Dermis blood vessel endothelial cell (primary cell): ENCODE data around the gene ZC3H10. TPM values are rescaled to one million over a fixed set of nuclear protein-coding genes. Genes with fewer than 3 reads are reported as not detected.

Source experiments
- DNase-seq: peaks from one replicate; pipeline ENCODE4 v3.0.0; 2010
- total RNA-seq: library from RNA; depleted of rRNA; stranded (reverse); fragments of >200 nt; gene quantifications from 2 replicates; pipeline ENCODE4 v1.2.3, GENCODE V29; 2014

ZC3H10 gene
- total RNA-seq, 1 donor from 2014 or later, result 5.6 TPM

DNA sequence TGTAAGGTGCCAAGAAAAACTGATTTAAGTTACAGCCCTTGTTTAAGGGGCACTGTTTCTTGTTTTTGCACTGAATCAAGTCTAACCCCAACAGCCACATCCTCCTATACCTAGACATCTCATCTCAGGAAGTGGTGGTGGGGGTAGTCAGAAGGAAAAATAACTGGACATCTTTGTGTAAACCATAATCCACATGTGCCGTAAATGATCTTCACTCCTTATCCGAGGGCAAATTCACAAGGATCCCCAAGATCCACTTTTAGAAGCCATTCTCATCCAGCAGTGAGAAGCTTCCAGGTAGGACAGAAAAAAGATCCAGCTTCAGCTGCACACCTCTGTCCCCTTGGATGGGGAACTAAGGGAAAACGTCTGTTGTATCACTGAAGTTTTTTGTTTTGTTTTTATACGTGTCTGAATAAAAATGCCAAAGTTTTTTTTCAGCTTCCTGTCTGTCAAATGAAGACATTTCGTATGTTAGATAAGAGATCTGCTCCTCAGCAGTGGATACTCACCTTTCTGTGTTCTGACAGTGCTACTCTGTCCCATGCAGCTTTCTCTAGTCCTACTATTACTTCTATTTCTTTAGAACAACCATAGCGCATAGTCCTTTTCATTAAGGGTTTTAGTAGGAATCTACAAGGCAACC is 14.9 kb upstream of the ZC3H10 start:
- no peak for DNase-seq

DNA sequence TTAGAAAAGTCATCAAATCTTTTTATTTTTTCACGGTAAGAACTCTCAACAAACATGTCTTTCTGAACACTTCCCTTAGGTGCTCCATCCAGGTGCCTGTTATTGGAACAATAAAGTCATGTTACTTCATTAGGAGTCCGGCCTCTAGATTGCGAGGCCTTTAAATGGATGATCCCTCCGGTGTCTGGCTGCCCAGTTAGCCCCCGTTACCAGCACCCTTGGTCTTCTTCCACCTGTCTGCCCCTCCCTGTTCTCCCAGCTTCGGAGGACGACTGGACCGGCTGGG is 14.3 kb upstream of the ZC3H10 start:
- no peak for DNase-seq

DNA sequence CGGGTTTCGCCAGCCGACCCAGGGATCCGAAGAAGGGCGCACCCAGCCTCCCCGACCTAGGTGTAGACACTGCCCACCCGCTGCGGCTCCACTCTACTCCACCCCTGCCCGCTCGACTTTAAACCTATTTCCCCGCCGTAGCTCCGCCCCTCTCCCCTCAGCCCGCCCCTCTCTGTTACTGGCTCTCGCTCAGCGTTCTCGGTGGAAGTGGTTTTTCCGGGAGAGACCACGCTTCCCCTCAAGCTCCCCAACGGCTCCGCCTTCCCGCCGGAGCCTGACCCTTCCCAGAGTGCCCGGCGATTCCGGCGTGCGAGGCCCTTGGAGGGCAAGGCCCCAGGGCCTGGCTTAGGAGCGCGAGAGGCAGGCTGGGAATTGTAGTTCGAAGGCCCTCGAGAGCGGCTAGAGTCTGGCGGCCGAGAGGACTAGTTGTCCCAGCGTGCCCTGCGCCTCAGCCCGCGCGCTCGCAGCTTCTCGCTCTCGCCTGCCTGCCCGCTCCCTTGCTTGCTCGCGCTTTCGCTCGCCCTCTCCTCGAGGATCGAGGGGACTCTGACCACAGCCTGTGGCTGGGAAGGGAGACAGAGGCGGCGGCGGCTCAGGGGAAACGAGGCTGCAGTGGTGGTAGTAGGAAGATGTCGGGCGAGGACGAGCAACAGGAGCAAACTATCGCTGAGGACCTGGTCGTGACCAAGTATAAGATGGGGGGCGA is 13.8 kb upstream of the ZC3H10 start, which contains the start of gene PA2G4:
TSS of gene PA2G4 (plus strand) at position 451 of the 706 bp plus-strand sequence. CDS start at position 630, 179 bp downstream.
- peak; percentile 99 for DNase-seq

DNA sequence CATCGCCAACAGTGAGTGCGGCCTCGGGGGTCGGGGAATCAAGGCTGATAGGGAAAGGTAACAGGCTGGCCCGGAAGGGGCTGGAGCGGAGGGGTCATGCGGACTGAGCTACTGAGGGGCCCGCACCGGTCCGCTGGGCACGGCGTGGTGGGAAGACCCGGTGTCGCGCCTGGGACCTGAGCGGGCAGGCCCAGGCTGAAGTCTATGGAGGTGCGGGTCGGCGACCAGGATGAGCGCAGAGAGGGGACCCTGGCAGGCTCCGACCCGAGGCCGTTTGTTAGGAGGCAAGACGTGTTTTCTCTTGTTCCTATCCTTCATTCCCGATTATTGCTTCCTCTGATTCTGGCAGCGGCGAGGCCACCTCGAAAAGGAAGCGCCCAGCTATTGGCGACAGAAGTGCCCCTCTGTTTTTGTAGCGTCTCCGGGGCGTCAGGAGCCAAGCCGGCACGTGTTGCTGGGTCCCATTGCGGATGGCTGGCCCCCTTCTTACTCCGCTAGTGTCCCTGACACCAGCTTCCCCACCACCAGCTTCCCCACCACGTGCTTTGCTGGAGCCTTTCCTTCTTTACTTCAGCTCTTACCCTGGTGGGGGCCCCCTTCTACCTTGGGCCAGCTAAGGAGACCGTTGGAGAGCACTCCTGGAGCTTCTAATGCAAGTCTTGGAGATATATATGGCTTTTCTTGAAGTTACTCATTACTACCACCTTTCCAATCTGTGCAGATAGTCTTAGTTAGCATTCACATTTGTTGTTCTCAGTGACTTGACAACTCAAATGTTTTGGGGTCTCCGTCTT is 13.1 kb upstream of the ZC3H10 start:
- DNase-seq, result peak; percentile 53

DNA sequence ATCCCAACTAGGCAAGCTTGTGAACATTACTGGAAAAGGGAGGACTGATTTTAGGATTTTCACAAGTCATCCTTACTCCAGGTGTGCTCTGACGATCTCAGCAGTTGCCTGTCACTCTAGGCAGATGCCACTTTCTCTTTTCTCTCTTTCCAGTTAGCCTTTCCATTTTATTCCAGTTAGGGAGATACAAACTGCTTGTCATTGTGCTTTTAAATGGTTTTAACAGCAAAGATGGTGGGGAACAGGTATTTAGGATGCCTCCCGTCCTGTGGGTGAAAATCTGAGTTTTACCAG is 12.5 kb upstream of the ZC3H10 start:
- no peak for DNase-seq

DNA sequence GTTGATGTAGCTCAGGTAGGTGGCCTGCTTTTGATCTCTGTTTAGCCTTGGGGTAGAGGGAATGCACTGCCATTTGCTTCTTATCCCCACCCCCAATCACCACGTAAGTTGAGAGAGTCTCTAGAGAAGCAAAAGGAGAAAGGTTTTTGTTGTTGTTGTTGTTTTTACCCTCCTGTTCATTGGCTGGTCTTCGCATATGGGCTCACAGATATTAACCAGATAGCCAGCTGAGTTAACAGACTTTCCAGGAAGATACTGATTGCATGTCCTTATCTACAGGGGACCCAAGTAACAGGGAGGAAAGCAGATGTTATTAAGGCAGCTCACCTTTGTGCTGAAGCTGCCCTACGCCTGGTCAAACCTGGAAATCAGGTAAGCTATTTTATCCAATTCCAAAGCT is 10.8 kb upstream of the ZC3H10 start:
- no peak for DNase-seq

DNA sequence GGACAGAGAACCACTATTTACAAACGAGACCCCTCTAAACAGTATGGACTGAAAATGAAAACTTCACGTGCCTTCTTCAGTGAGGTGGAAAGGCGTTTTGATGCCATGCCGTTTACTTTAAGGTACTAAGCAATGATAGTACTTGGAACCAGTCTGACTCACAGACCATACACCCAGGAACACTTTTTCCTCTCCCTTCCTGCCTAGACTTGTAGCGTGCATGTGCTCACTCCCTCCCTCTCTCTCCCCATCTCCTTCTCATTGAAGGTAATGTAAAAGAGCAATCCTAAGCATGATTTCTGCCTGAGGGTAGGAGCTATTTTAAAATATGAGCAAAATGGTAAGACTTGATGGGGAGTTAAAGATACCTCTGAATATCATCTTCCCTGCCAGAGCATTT is 7.5 kb upstream of the ZC3H10 start:
- DNase-seq, result no peak

DNA sequence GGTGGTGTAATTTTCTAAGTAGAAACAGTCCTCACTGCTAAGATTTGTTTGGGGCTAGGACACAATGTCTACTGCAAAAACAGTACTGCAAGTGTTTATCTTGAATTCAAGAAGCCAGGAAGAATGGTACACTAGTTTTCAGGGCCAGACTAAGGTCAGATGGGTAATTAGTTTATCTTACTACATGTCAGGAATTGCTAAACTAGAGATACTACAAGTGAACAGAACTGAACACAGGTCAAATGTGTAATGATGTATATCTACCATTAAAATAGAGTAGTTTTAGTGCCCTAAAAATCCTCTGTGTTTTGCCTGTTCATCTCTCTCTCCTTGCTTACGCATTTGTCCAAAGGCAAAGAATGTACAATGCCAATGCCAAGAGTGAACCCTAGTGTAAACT is 4.0 kb upstream of the ZC3H10 start:
- no peak for DNase-seq

DNA sequence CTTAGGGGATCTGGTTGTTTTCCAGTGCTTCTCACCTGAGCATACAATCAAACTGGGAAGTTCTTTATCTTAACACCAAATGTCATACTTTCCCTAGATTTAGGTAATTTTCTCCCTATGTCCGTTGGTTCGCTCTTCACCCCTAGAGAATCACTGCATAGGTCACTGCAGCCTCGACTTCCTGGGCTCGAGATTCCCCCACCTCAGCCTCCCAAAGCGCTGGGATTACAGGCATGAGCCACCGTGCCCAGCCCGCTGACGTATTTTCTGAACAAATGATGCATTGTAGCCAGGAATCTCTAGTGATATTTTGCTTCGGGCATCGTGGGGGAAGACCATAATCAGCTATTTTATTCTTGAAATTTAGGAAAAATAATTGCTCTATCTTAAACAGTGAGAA is 2.7 kb upstream of the ZC3H10 start:
- peak; percentile 46 for DNase-seq

DNA sequence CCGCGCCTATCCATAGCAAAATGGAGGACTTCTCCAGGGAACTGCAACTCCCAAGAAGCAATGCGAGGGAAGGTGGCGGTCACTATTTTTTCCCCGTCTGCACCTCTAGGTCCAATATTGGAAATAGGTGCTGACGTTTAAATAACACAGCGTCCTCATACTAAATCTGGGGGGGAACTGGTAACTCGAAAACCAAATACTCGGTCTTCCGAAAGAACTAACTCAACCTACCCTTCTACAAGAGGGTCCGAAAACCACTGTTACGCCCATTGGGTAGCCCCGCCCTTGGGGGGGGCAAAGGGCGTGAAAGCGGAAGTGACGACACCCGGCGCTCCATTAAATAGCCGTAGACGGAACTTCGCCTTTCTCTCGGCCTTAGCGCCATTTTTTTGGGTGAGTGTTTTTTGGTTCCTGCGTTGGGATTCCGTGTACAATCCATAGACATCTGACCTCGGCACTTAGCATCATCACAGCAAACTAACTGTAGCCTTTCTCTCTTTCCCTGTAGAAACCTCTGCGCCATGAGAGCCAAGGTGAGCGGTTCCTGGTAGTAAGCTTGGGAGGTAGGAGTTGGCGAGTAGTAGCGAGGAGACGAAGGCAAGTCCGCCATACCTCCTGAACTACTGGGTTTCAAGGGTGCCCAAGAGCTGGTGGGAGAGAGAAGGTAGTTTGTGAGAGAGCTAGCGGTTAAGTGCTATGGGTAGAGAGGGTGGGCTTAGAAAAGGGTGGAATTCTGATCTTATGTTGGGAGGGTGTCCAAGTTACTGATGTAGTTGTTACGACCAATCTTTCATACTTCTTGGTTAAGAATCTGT is 1.6 kb upstream of the ZC3H10 start, which contains the start of gene RPL41:
TSS of gene RPL41 (plus strand) at position 367 of the 815 bp plus-strand sequence.
- DNase-seq, result peak; percentile 96

DNA sequence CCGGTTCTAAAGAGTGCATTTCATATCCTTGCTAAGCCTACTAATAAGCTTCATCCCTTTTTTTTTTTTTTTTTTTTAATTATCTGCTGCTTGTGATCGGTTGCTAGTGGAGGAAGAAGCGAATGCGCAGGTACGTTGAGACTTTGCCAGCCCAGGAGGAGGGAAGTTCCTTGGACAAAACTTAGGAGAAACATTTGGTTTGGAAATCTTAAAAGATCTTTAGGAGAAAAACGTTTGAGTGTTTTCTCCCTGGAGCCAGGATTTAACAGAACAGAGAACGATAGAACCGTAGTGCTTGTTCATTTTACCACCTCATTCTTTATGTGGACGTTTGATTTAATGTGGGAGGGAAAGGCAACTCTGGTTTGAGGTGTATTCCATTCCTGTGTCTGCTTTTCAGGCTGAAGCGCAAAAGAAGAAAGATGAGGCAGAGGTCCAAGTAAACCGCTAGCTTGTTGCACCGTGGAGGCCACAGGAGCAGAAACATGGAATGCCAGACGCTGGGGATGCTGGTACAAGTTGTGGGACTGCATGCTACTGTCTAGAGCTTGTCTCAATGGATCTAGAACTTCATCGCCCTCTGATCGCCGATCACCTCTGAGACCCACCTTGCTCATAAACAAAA is 872 bp upstream of the ZC3H10 start:
- DNase-seq, result peak; percentile 34

DNA sequence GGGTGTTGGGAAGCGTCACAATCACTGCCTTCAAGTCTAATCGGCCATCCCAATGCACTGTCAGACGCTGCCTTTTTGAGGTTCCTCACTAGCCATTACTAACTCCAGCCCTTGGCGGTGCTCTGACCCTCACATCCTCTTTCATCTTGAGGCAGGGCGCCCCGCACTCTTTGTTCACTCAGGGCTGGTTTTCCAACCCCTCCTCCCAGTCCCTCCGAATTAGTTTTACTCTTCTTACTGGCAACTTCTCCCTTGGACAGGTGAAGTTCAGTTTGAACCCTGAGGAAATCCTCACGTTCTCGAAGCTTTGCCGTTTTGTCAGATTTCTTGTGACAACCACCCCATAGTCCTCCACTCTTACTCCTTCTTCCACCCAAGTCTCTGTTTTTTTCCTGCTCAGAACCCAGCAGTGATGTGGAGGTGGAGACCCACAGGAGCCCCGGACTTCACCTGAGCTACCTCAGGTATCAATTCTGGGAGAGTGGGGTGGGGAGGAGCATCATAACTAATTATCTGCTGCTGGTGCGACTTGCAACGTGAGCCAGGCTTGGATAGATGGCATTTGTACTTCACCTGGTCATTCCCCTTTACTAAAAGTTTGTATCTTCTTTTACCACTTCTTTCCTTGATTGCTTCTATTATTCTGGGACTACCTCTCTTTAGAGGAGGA is 757 bp downstream of the ZC3H10 start:
- no peak for DNase-seq

DNA sequence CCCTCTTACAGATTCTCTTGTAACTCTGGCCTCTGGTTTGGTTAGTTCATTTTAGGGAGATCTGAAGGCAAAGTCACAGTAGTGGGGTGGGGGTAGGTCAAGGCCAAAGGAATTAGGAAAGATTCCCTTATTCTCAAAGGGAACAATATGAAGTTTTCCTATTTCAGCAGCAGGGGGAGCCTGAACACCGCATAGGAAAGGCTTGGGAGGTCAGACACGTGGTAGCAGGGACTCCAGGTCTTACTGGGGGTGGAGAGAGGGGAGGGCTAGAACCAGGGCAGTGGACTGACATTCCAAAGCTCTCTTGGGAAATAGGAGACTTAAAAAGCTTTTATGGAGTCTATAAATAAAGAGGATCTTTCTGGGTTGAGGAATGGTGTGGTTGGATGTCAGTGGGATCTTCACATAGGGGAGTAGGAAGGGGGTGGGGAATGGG is 1.3 kb downstream of the ZC3H10 start:
- DNase-seq, result peak; percentile 95

DNA sequence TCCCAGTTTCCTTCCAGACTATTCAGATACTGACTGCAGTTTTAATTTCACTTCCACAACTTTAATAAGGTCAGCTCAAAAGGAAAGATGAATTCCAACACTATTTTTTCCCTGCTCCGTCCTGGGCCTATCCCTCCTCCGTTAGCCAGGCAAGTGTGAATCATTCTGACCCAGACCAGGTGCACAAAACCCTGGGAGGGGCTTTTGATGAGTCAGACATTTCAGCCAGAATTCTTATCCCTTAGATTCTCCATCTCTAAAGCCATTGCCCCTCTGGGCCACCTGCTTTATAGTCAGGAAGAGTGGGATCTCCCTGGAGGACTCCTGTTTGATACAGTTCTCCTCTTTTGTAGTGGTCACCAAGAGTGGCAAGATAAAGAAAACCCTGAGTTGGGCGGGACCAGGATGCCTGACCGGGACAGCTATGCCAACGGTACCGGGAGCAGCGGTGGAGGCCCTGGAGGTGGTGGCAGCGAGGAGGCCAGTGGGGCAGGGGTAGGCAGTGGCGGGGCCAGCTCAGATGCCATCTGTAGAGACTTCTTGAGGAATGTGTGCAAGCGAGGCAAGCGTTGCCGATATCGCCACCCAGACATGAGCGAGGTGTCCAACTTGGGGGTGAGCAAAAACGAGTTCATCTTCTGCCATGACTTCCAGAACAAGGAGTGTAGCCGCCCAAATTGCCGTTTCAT is 2.2 kb downstream of the ZC3H10 start:
- peak; percentile 23 for DNase-seq

DNA sequence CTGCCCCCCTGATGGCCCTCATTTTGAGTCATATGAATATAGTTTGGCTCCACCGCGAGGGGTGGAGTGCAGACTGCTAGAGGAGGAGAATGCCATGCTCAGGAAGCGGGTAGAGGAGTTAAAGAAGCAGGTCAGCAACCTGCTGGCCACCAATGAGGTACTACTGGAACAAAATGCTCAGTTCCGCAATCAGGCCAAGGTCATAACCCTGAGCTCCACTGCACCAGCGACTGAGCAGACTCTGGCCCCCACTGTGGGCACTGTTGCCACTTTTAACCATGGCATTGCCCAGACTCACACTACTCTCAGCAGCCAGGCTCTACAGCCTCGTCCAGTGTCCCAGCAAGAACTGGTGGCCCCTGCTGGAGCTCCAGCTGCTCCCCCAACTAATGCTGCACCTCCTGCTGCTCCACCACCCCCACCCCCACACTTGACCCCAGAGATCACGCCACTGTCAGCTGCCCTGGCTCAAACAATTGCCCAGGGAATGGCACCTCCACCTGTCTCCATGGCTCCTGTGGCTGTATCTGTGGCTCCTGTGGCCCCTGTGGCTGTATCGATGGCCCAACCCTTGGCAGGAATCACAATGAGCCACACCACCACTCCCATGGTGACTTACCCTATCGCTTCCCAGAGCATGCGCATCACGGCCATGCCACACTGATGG is 3.3 kb downstream of the ZC3H10 start:
- DNase-seq, result no peak

DNA sequence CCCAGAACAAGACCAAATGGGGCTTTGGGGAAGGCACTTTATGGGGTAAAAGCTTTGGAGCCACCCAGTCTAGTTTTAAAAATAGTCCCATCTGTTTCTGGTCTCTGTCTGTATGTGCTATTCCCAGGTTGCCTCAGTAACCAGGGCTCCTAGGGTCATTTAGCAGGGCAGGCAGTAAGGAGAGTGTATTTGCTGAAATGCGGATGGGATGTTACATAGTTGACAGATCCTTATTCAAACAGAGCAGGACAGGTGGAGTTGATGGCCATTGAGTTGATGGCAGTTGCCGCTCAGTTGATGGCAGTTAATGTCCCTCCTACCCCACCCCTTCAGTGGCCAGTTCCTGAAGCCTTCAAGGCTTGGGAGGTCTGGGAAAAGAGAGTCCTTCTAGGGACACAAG is 4.6 kb downstream of the ZC3H10 start:
- DNase-seq, result no peak

DNA sequence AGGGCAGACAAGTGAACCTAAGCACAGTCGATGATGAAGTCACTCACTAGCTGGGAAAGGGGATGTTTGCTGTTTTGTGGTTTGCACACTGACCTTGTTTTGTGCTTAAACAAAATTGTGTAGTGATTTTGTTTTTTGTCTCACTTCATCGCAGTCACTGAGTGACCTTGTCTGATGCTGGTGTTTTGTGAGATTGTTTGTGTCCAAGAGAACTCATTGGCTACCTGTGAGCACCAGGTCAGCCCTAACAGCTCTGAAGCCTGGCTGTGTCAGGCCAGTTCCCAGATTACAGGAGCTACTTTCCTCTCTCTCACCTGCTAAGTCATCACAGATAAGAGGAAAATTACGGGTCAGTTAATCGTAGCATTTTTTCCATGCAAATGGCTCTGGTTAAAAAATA is 6.1 kb downstream of the ZC3H10 start:
- DNase-seq, result no peak

DNA sequence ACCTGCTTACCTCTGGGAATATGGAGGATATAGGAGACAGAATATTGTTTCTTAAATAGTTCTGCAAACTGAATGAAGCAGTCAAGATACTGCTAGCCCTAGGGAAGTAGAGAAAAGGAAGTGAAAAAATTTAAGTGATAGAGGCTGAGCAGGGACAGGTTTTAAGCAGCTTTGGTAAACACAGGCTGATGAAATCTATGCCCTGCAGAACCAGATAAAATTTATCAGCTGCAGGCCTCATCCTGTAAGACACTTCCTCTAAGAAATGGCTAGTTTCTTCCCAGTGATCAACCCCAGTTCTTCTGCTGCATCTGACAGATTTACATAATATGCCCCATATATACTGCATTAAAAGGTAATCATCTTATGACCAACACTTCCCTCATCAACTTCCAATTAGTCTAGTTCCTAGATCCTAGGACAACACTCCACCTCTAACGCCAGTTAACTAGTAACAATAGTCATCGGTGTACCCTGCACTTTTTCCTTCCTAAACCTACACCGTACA is 8.7 kb downstream of the ZC3H10 start:
- DNase-seq, result peak; percentile 10

DNA sequence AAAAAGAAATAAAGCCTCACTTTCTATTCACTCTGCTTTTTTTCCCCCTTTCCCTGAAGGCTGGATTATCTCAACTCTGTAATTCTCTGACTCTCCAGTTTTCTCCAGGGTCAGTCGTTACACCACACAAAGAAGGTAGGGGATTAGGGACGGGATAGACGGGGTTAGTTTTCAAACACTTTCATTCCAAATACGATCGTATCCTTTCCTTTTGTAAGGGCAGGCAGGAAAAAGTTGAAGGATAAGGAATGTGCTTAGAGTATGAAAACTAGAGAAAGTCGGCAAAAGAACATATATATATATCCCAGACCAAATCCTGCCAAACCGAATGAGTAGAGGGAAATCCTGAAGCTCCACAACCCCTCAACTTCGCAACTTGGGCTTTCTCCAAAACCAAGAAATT is 9.4 kb downstream of the ZC3H10 start:
- DNase-seq, result no peak

DNA sequence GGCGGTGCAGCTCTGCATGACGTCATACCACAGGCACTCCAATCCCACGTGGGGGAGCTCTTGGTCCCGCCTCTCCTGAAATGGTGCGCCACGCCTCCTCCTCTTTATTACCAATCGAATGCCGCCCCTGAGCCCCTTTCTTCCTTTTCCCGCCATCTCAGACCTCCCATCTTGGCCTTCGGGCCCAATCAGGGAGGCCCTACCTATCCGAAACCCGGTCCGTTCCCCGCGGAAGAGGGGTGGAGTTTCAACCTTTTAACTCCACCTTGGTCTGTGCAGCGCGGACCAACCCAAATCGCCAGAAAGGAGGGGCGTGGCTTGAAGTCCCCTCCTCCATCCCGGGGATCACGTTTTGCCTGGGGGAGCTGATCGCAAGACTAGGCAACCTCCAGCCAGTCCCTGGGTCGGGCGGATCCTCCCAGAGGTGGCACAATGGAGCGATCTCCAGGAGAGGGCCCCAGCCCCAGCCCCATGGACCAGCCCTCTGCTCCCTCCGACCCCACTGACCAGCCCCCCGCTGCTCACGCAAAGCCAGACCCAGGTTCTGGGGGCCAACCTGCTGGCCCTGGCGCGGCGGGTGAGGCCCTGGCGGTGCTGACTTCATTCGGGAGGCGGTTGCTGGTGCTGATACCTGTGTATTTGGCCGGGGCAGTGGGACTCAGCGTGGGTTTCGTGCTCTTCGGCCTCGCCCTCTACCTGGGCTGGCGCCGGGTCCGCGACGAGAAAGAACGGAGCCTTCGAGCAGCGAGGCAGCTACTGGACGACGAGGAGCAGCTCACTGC is 10.0 kb downstream of the ZC3H10 start, which contains the start of gene ESYT1:
TSS of gene ESYT1 (plus strand) at position 380 of the 782 bp plus-strand sequence. CDS start at position 433, 53 bp downstream.
- DNase-seq, result peak; percentile 100
